Measurements from ENCODE around the gene PUS3. TPM values are rescaled to one million over a fixed set of nuclear protein-coding genes. Genes with fewer than 3 reads are reported as not detected.
"Not testable (repeated sequence)": the region's sequence is repeated elsewhere in the genome, so short reads cannot be mapped to it uniquely, and the experiment has no call there.

Gene PUS3
- total RNA-seq, 4 donors from 2014 or later: 9.0 to 34.7 (median 17.9) TPM

DNA sequence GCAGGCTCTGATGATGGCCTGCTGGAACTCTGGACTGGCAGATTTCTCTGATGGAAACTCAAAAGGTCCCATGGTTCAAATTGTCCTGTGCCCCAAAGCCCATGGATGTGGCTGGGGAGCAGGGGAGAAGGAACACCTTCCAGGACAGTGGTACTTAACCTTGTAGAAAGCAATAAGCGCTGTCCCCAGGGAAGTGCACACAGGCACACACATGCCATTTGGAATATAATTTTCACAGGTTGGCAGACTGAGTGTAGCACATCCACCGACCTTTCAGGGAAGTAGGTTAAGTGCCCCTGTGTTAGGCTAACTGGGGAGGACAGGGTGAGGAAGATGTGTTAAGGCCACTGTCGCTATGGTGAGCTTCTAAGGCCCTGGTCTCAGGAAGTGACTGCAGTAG, 19.1 kb upstream of the PUS3 start:
- H3K36me3 ChIP-seq: no peaks in the 10 kb centered on the region
- 80 to 82% methylated on average over 3 of the region's 3 CpGs for WGBS, 2 donors
- H3K4me1 ChIP-seq: no peaks in the 10 kb centered on the region
- H3K9me3 ChIP-seq: no peaks in the 10 kb centered on the region
- no peak overlapping the region for H3K4me3 ChIP-seq (replicated peaks in 1 of 3)
- no peak for TF ChIP-seq POLR2A (IDR thresholded peaks at IDR 0.05)
- TF ChIP-seq, protein P1, sequence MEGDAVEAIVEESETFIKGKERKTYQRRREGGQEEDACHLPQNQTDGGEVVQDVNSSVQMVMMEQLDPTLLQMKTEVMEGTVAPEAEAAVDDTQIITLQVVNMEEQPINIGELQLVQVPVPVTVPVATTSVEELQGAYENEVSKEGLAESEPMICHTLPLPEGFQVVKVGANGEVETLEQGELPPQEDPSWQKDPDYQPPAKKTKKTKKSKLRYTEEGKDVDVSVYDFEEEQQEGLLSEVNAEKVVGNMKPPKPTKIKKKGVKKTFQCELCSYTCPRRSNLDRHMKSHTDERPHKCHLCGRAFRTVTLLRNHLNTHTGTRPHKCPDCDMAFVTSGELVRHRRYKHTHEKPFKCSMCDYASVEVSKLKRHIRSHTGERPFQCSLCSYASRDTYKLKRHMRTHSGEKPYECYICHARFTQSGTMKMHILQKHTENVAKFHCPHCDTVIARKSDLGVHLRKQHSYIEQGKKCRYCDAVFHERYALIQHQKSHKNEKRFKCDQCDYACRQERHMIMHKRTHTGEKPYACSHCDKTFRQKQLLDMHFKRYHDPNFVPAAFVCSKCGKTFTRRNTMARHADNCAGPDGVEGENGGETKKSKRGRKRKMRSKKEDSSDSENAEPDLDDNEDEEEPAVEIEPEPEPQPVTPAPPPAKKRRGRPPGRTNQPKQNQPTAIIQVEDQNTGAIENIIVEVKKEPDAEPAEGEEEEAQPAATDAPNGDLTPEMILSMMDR (IDR thresholded peaks at IDR 0.05): no peak
- DNase-seq: no peak
- intact Hi-C loops (cut with DNase I): loop anchor here (2.0 to 5.0 kb wide), 2 partner anchors 140 to 275 kb away; partner anchors contain the start of gene CDON
- no peak overlapping the region for H3K27ac ChIP-seq
- H3K27me3 ChIP-seq: no peaks in the 10 kb centered on the region

DNA sequence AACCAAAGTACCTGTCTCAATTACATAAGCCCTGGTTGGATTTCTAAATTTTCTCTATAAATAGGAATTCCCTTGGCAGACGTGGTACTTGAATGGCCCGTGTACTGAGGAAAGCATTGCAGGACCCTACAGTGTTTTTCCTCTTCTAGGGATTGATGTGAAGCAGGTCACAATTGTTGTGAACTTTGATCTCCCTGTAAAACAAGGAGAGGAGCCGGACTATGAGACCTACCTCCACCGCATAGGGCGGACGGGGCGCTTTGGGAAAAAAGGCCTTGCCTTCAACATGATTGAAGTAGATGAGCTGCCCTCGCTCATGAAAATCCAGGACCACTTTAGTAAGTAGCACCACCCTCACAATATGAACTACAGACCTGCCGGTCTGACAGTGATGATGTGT, 18.0 kb upstream of the PUS3 start:
- Histone ChIP-seq H3K9me3 (no peaks in the 10 kb centered on the region), H3K27me3 (no peaks in the 10 kb centered on the region), H3K4me3 (replicated peaks in 1 of 3) (no peak overlapping the region), H3K27ac (no peak overlapping the region), H3K4me1 (no peaks in the 10 kb centered on the region), H3K36me3 (no peaks in the 10 kb centered on the region)
- no peak for DNase-seq
- TF ChIP-seq POLR2A (IDR thresholded peaks at IDR 0.05): no peak
- TF ChIP-seq, protein P1 (IDR thresholded peaks at IDR 0.05): no peak
- intact Hi-C loops (cut with DNase I): loop anchor here (5.0 kb wide), 1 partner anchor 141 kb away; the partner anchor contains the start of gene CDON
- WGBS, 2 donors: 83 to 87% methylated on average over 9 of the region's 9 CpGs

DNA sequence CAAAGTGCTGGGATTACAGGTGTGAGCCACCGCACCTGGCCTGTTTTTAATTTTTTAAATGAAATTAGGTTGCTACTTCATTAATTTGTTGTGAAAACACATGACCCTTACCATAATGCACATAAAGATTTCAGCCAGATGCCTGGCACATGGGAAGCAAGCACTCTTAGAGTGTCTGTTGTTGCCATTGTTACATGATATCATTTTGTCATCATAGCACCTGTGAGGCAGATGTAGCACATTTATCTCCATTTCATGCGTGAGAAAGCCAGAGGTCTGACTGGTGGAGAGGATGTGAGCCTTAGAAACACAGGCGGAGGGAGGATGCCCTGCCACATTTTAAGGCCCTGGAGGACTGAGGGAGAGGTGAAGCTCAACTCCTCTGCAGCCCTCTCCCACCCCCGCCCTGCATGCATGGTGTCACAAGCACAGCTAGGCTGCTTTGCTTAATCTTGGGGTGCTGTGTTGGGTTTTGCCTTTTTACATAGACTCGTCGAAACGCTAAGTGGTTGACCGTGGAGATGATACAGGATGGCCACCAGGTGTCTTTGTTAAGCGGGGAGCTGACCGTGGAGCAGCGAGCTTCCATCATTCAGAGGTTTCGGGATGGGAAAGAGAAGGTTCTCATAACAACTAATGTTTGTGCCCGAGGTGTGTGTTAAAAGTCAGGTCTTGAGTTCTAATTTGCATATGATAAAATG, 15.3 kb upstream of the PUS3 start:
- DNase-seq: no peak

DNA sequence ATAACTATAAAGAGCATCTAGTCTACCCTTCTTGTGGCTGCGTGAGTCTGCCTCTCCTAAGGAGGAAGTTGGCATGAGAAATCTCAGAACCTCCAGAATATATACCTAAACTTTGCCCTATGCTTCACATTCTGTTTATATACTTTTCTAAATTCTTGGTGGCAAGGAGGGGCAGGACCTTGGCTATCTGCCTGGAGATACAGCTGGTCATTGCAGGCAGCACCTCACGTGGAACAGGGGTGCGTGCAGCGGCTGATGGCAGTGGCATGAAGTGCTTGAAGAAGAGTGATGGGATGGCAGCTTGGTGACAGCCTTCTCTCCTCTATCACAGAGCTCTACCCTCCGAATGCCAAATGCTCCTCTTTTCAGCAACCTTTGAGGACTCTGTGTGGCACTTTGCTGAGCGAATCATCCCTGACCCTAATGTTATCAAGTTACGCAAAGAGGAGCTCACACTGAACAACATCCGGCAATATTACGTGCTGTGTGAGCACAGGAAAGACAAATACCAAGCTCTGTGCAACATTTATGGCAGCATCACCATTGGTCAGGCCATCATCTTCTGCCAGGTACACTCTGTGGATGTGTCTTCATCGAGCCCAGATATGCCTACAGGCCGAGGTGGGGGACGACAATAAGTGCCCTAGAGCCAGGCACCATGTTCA, 13.8 kb upstream of the PUS3 start:
- H3K27me3 ChIP-seq: no peaks in the 10 kb centered on the region
- no peaks in the 10 kb centered on the region for H3K36me3 ChIP-seq
- DNase-seq: no peak
- 87 to 89% methylated on average over 12 of the region's 12 CpGs for WGBS, 2 donors
- intact Hi-C loops (cut with DNase I): no loop called here
- H3K4me1 ChIP-seq: no peaks in the 10 kb centered on the region
- TF ChIP-seq POLR2A (IDR thresholded peaks at IDR 0.05): no peak
- TF ChIP-seq, protein P1 (IDR thresholded peaks at IDR 0.05): no peak
- H3K4me3 ChIP-seq (replicated peaks in 1 of 3): no peak overlapping the region
- no peak overlapping the region for H3K27ac ChIP-seq
- no peaks in the 10 kb centered on the region for H3K9me3 ChIP-seq

More for the DNA sequence above, 15.3 kb upstream of the PUS3 start:
- Histone ChIP-seq H3K4me3 (replicated peaks in 1 of 3) (no peak overlapping the region), H3K27ac (no peak overlapping the region), H3K4me1 (no peaks in the 10 kb centered on the region), H3K9me3 (no peaks in the 10 kb centered on the region), H3K27me3 (no peaks in the 10 kb centered on the region), H3K36me3 (no peaks in the 10 kb centered on the region)
- intact Hi-C loops (cut with DNase I): no loop called here
- TF ChIP-seq, protein P1 (IDR thresholded peaks at IDR 0.05): no peak
- no peak for TF ChIP-seq POLR2A (IDR thresholded peaks at IDR 0.05)
- WGBS, 2 donors: 88 to 90% methylated on average over 12 to 13 of the region's 13 CpGs

DNA sequence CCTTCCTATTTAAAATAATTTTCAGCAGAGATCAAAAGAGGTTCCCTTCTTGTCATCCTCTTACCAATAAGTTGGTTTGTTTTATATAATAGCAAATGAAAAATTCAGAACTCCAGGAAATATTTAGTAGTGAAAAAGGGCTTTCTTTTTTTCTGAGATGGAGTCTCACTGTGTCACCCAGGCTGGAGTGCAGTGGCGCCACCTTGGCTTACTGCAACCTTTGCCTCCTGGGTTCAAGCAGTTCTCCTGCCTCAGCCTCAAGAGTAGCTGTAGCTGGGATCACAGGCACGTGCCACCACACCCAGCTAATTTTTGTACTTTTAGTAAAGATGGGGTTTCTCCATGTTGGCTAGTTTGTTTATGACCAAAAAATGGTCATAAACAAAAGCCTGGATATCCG, 11.6 kb upstream of the PUS3 start:
- intact Hi-C loops (cut with DNase I); H3K27ac ChIP-seq; H3K27me3 ChIP-seq; H3K4me1 ChIP-seq; H3K36me3 ChIP-seq; H3K9me3 ChIP-seq; DNase-seq; H3K4me3 ChIP-seq (replicated peaks in 1 of 3): not testable (repeated sequence)
- WGBS, 2 donors: 84 to 88% methylated on average over 3 of the region's 3 CpGs

Data from thyroid gland (tissue), 4 donors.